ENCODE data around the gene SLC7A4. TPM values are rescaled to one million over a fixed set of nuclear protein-coding genes. Genes with fewer than 3 reads are reported as not detected.

The SLC7A4 gene
- total and polyA plus RNA-seq, 12 donors: 0.73 to 7.2 (median 3.3) TPM

- no peak overlapping the region for H3K27ac ChIP-seq
- DNase-seq: no peak
- TF ChIP-seq POLR2A (IDR thresholded peaks at IDR 0.05) (no peak), CTCF (IDR thresholded peaks at IDR 0.05) (no peak)
- no peaks in the 10 kb centered on the region for H3K9me3 ChIP-seq (replicated peaks in 1 of 3)
- H3K36me3 ChIP-seq (replicated peaks in 1 of 2): no peaks in the 10 kb centered on the region
- H3K4me1 ChIP-seq (replicated peaks in 1 of 2): no peaks in the 10 kb centered on the region
- WGBS, 4 donors: 50 to 79% (median 72%) methylated on average over 4 to 7 of the region's 7 CpGs
- no peak overlapping the region for H3K4me3 ChIP-seq
- no peaks in the 10 kb centered on the region for H3K27me3 ChIP-seq
- intact Hi-C loops (cut with DNase I): no loop called here
These were observed 23.5 kb upstream of the SLC7A4 start for GRCh38 chr22:21055880-21056319.

- H3K4me1 ChIP-seq (replicated peaks in 1 of 2): no peaks in the 10 kb centered on the region
- no peak for DNase-seq
- no peaks in the 10 kb centered on the region for H3K27me3 ChIP-seq
- 50 to 65% (median 63%) methylated on average over 2 to 4 of the region's 4 CpGs for WGBS, 4 donors
- H3K9me3 ChIP-seq (replicated peaks in 1 of 3): no peaks in the 10 kb centered on the region
- no peak for TF ChIP-seq CTCF (IDR thresholded peaks at IDR 0.05)
- no peak overlapping the region for H3K4me3 ChIP-seq
- H3K27ac ChIP-seq: no peak overlapping the region
- H3K36me3 ChIP-seq (replicated peaks in 1 of 2): no peaks in the 10 kb centered on the region
- intact Hi-C loops (cut with DNase I): no loop called here
These were observed 23.1 kb upstream of the SLC7A4 start for GRCh38 chr22:21055564-21055834.

GRCh38 chr22:21054714-21055563, 22.6 kb upstream of the SLC7A4 start:
- H3K27ac ChIP-seq: no peak overlapping the region
- no peaks in the 10 kb centered on the region for H3K9me3 ChIP-seq (replicated peaks in 1 of 3)
- H3K4me1 ChIP-seq (replicated peaks in 1 of 2): no peaks in the 10 kb centered on the region
- WGBS, 4 donors: 85 to 96% (median 89%) methylated on average over 6 to 11 of the region's 11 CpGs
- no peak overlapping the region for H3K4me3 ChIP-seq
- intact Hi-C loops (cut with DNase I): no loop called here
- no peak for TF ChIP-seq POLR2A (IDR thresholded peaks at IDR 0.05)
- TF ChIP-seq CTCF (IDR thresholded peaks at IDR 0.05): no peak
- no peaks in the 10 kb centered on the region for H3K36me3 ChIP-seq (replicated peaks in 1 of 2)
- DNase-seq: no peak
- no peaks in the 10 kb centered on the region for H3K27me3 ChIP-seq

GRCh38 chr22:21054046-21054713, 21.8 kb upstream of the SLC7A4 start:
- 89 to 92% (median 92%) methylated on average over 15 of the region's 15 CpGs for WGBS, 4 donors
- no peak overlapping the region for H3K27ac ChIP-seq
- H3K27me3 ChIP-seq: no peaks in the 10 kb centered on the region
- H3K4me1 ChIP-seq (replicated peaks in 1 of 2): no peaks in the 10 kb centered on the region
- no peaks in the 10 kb centered on the region for H3K9me3 ChIP-seq (replicated peaks in 1 of 3)
- no peak for DNase-seq
- no peak overlapping the region for H3K4me3 ChIP-seq
- intact Hi-C loops (cut with DNase I): no loop called here
- TF ChIP-seq POLR2A (IDR thresholded peaks at IDR 0.05) (no peak), CTCF (IDR thresholded peaks at IDR 0.05) (no peak)
- H3K36me3 ChIP-seq (replicated peaks in 1 of 2): no peaks in the 10 kb centered on the region

Measured in adrenal gland (tissue), 12 donors.